HEK293T (cell line): ENCODE measurements around the gene RHNO1.
A peak's percentile ranks its signal among the peaks of the same experiment; 100 is the strongest.

Experiments used
- CTCF ChIA-PET: fragments of 350-600 bp; formaldehyde crosslinking; extraction: SDS; loops from one replicate; lab custom pipeline; 2021; ENCODE audit warnings: antibody characterized with exemption, inconsistent platforms; lab: Yijun Ruan, JAX
- POLR2A ChIA-PET: fragments of 350-600 bp; formaldehyde crosslinking; extraction: SDS; loops from one replicate; lab custom pipeline; 2020; ENCODE audit warnings: antibody characterized with exemption, inconsistent platforms; lab: Yijun Ruan, JAX
- DNase-seq: peaks from one replicate; pipeline ENCODE4 v3.0.0; 2012; ENCODE audit warnings: mixed read lengths; ENCODE audit errors: extremely low spot score
- ARNT ChIP-seq: fragments of 450-650 bp; IDR thresholded peaks from 2 replicates; pipeline ENCODE4 v1.6.1; 2017; ENCODE audit warnings: mild to moderate bottlenecking
- BHLHE40 ChIP-seq: fragments of 450-650 bp; IDR thresholded peaks from 2 replicates; pipeline ENCODE4 v1.6.1; 2016; ENCODE audit warnings: mild to moderate bottlenecking, moderate library complexity, borderline replicate concordance
- CTBP1 ChIP-seq: fragments of 450-650 bp; IDR thresholded peaks from 2 replicates; pipeline ENCODE4 v1.6.1; 2016; ENCODE audit warnings: borderline replicate concordance
- ELF4 ChIP-seq: fragments of 450-650 bp; IDR thresholded peaks from 2 replicates; pipeline ENCODE4 v1.6.1; 2017; ENCODE audit warnings: antibody characterized with exemption
- FOXA1 ChIP-seq: fragments of 450-650 bp; IDR thresholded peaks from 2 replicates; pipeline ENCODE4 v1.6.1; 2016; ENCODE audit warnings: mild to moderate bottlenecking
- FOXK2 ChIP-seq: fragments of 450-650 bp; IDR thresholded peaks from 2 replicates; pipeline ENCODE4 v1.6.1; 2016; ENCODE audit warnings: mild to moderate bottlenecking
- FOXM1 ChIP-seq: fragments of 450-650 bp; IDR thresholded peaks from 2 replicates; pipeline ENCODE4 v1.6.1; 2017; ENCODE audit warnings: mild to moderate bottlenecking, borderline replicate concordance
- HDGF ChIP-seq: fragments of 450-650 bp; IDR thresholded peaks from 2 replicates; pipeline ENCODE4 v1.6.1; 2017; ENCODE audit warnings: antibody characterized with exemption, borderline replicate concordance
- L3MBTL2 ChIP-seq: fragments of 450-650 bp; conservative IDR thresholded peaks from 2 replicates; pipeline ENCODE4 v1.6.1; 2016; ENCODE audit warnings: mild to moderate bottlenecking
- LEF1 ChIP-seq: fragments of 450-650 bp; IDR thresholded peaks from 2 replicates; pipeline ENCODE4 v1.6.1; 2017; ENCODE audit warnings: mild to moderate bottlenecking, borderline replicate concordance
- NFRKB ChIP-seq: fragments of 450-650 bp; IDR thresholded peaks from 2 replicates; pipeline ENCODE4 v1.6.1; 2016; ENCODE audit warnings: mild to moderate bottlenecking, moderate library complexity
- PKNOX1 ChIP-seq: fragments of 450-650 bp; IDR thresholded peaks from 2 replicates; pipeline ENCODE4 v1.6.1; 2016
- SP1 ChIP-seq: fragments of 450-650 bp; IDR thresholded peaks from 2 replicates; pipeline ENCODE4 v1.6.1; 2017
- SUZ12 ChIP-seq: fragments of 450-650 bp; IDR thresholded peaks from 2 replicates; pipeline ENCODE4 v1.6.1; 2016; ENCODE audit warnings: mild to moderate bottlenecking
- TARDBP ChIP-seq: fragments of 450-650 bp; IDR thresholded peaks from 2 replicates; pipeline ENCODE4 v1.6.1; 2016
- ZNF384 ChIP-seq: fragments of 450-650 bp; IDR thresholded peaks from 2 replicates; pipeline ENCODE4 v1.6.1; 2016

Gene RHNO1

GRCh38 chr12:2834581-2835491 is 42.2 kb upstream of the RHNO1 start, which contains the start of gene NRIP2:
TSS of gene NRIP2 (minus strand) at chr12:2835035. CDS start at chr12:2834983, 52 bp downstream.
- peak; percentile 35 for DNase-seq
- TF ChIP-seq FOXK2 (no peak), TARDBP (no peak), HDGF (no peak), FOXM1 (no peak), NFRKB (no peak), SP1 (no peak), SUZ12 (no peak), LEF1 (no peak)
- ChIA-PET POLR2A (interaction anchor here (0.7 to 2.1 kb wide), 2 partner anchors 22 to 39 kb away, joined by 3 to 6 read pairs; no protein-coding TSS in a partner anchor), CTCF (interaction anchor here (0.6 to 1.1 kb wide), 3 partner anchors 11 to 157 kb away, joined by 3 to 4 read pairs (median 4); no protein-coding TSS in a partner anchor)

GRCh38 chr12:2835691-2836403 is 41.2 kb upstream of the RHNO1 start:
- CTCF ChIA-PET = interaction anchor here (1.0 kb wide), 1 partner anchor 10 kb away, joined by 3 read pairs; no protein-coding TSS in a partner anchor
- TF ChIP-seq L3MBTL2 (no peak), PKNOX1 (no peak), SUZ12 (no peak), LEF1 (no peak), FOXK2 (no peak), SP1 (no peak), BHLHE40 (no peak), NFRKB (no peak), CTBP1 (no peak), HDGF (no peak), FOXA1 (no peak), TARDBP (no peak), ZNF384 (no peak), ARNT (no peak), ELF4 (no peak), FOXM1 (no peak)
- DNase-seq = no peak
- POLR2A ChIA-PET = interaction anchor here (0.9 to 2.1 kb wide), 2 partner anchors 9 to 23 kb away, joined by 3 to 6 read pairs; no protein-coding TSS in a partner anchor

GRCh38 chr12:2836574-2836973 is 40.4 kb upstream of the RHNO1 start:
- TF ChIP-seq TARDBP = no peak
- TF ChIP-seq L3MBTL2 = no peak
- no peak for TF ChIP-seq FOXA1
- no peak for TF ChIP-seq FOXM1
- no peak for TF ChIP-seq PKNOX1
- TF ChIP-seq BHLHE40 = no peak
- TF ChIP-seq NFRKB = no peak
- no peak for TF ChIP-seq CTBP1
- TF ChIP-seq HDGF = no peak
- TF ChIP-seq FOXK2 = no peak
- no peak for TF ChIP-seq SUZ12
- TF ChIP-seq LEF1 = no peak
- TF ChIP-seq ZNF384 = no peak
- TF ChIP-seq SP1 = no peak
- TF ChIP-seq ELF4 = no peak
- CTCF ChIA-PET = no interaction called here
- DNase-seq = no peak
- POLR2A ChIA-PET = interaction anchor here (0.9 kb wide), 1 partner anchor 8 kb away, joined by 3 read pairs; no protein-coding TSS in a partner anchor

GRCh38 chr12:2841056-2841650 is 35.9 kb upstream of the RHNO1 start:
- ChIA-PET CTCF (no interaction called here), POLR2A (no interaction called here)
- no peak for DNase-seq
- TF ChIP-seq HDGF (no peak), NFRKB (no peak), L3MBTL2 (no peak), ZNF384 (no peak), PKNOX1 (no peak), BHLHE40 (no peak)

- CTCF ChIA-PET = no interaction called here
- DNase-seq = no peak
- no peak for TF ChIP-seq SUZ12
- POLR2A ChIA-PET = no interaction called here
These were observed 34.1 kb upstream of the RHNO1 start for GRCh38 chr12:2842948-2843347.
